Stimulated activated CD8-positive, alpha-beta memory T cell treated with anti-CD3 and anti-CD28 coated beads, Interleukin-15, amount 100 ng/mL, for 1 hour (primary cell): ENCODE results near the gene ARL13A.
"Not testable (repeated sequence)": the region's sequence is repeated elsewhere in the genome, so short reads cannot be mapped to it uniquely, and the experiment has no call there.

ENCODE experiments used
- DNase-seq: peaks from one replicate; pipeline ENCODE4 v3.0.0-alpha.2; 2020; ENCODE audit warnings: low read depth

ARL13A gene

GRCh38 chrX:100990139-100990538, 20.6 kb downstream of the ARL13A start:
- no peak for DNase-seq

DNA sequence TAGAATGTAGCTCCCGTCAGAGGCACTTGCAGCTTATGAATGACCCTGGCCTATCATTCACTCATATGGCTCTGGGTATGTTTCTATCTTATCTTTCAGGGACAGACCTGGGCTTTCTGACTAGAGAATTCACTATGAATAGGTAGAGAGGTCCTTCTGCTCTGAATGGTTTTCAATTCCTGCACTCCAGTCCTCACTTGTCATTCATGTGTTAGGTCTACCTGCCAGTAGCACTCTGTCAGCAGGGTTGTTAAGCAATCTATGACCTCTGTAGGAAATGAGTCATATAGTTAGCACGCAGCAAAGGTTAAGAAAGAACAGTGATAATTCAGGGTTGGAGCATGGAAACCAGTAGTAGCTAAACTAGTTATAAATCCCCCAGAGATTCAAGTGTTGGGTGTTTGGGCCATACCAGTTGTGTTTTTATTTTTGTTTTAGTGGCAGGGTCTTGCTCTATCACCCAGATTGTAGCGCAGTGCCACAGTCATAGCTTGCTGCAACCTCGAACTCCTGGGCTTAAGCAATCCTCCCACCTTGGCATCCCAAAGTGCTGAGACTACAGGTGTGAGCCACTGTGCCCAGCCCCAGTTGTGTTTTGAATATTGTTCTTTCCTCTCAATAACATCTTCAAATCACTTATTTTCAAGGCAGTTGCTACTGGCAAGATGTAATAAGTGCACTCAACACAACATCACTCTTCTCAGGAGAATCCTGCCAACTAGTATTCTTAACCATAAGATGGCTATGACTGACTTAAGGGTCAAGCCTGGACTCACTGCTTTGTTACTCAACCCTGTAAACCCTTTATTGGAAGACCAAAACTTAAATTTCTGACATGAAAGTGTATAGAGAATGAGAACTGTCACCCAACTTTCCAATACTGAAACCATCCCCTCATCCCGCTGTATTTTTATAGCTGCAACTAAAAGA, 25.1 kb downstream of the ARL13A start:
- no peak for DNase-seq

DNA sequence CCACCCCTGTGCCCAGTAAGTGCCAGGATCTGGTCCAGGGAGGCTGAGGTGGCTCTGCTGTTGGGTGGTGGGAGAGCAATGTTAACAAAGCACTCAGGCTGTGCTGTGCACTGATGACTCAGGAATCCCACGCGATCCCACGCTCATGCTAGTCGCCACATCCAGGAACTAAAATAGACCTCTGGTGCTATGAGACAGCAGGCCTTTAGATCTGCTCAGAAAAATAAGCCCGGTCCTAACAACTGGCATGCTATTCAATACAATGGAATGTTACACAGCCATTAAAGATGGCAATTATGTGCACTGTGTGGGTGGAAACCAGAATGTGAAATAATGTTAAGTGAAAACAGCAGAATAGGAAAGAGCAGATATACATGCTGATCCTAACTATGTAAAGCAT, 26.0 kb downstream of the ARL13A start:
- DNase-seq = no peak

DNA sequence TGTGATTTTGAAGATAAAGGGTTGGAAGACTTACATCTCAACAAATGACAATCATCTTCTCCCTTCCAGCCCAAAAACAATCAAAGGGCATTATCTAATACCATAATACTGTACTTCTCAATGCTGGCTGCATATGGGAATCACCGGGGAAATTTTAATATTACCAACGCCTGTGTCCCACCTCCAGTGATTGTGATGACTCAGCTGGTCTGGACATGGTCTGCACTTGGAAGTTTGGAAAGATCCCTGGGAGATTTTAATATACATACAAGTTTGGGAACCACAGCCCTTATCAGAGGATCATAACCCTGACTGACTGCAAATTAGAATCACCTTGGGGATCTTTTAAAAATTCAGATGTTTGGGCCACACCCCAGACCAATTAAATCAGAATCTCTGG, 29.9 kb downstream of the ARL13A start:
- DNase-seq = no peak

DNA sequence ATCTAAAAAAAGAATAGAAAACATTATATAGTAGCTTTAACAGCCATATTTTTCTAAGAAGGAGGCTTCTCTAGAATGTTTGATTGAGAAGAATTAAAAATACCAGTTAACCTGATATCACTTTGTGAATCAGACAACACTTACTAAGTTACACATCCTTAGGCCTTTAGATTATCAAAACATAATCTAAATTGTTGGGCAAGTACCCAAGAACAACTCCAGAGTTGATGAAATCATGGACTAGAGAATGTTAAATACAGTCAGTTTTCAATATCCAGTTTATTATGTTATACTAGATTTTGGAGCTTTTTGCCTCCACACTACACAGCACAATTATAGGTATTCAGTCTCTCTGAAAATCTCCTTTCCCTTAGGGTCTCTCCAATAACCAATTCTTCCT, 39.6 kb downstream of the ARL13A start:
- DNase-seq = no peak

GRCh38 chrX:101012031-101012430, 42.5 kb downstream of the ARL13A start:
- not testable (repeated sequence) for DNase-seq

GRCh38 chrX:101022020-101022419, 52.5 kb downstream of the ARL13A start:
- DNase-seq = no peak

- DNase-seq = no peak
These were observed 55.6 kb downstream of the ARL13A start for GRCh38 chrX:101025126-101025525.

DNA sequence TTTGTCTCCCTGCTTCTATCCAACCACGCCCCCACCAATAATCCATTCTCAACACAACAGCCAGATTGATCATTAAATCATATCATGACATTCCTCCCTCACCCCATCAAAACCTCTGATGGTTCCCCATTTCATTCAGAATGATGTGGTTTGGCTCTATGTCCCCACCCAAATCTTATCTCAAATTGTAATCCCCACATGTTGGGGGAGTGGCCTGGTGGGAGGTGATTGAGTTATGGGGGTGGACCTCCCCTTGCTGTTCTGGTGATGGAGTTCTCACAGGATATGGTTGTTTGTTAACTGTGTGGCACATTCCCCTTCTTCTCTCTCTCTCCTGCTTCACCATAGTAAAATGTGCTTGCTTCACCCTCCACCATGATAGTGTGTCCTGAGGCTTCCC, 59.1 kb downstream of the ARL13A start:
- no peak for DNase-seq

DNA sequence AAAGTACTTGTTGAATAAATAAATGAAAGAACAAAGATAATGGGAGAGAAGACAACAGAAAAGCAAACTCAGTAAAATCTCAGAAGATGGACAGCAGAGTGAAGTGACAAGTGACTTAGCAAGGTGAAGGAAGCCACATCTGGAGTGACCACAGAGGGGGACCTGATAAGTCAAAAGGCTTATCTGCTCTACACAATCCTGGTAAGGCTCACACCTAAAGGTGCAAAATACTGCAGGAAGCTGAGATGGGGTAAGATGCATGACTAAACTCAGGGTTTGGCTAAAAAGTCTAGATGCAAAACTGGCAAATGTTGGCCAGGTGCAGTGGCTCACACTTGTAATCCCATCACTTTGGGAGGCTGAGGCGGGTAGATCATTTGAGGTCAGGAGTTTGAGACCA, 60.2 kb downstream of the ARL13A start:
- no peak for DNase-seq

GRCh38 chrX:101037231-101037630, 67.7 kb downstream of the ARL13A start:
- DNase-seq = no peak

DNA sequence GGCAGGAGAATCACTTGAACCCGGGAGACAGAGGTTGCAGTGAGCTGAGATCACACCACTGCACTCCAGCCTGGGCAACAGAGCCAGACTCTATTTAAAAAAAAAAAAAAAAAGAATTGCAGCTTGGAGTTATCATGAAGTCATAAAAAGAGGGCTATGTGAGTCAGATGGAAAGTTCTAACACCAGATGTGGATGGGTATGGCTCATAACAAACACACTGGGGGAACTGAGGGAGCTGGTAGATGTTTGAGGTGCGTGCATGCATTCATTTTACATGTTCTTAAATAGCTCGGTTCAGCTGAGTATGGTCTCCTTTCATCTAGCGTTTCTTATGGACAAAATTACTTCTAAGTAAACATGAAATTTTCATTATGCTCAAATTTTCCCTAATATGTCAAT, 70.7 kb downstream of the ARL13A start:
- no peak for DNase-seq
